Measurements from ENCODE around the gene NDUFB10.
"Not testable (repeated sequence)": the region's sequence is repeated elsewhere in the genome, so short reads cannot be mapped to it uniquely, and the experiment has no call there.

NDUFB10 gene

DNA sequence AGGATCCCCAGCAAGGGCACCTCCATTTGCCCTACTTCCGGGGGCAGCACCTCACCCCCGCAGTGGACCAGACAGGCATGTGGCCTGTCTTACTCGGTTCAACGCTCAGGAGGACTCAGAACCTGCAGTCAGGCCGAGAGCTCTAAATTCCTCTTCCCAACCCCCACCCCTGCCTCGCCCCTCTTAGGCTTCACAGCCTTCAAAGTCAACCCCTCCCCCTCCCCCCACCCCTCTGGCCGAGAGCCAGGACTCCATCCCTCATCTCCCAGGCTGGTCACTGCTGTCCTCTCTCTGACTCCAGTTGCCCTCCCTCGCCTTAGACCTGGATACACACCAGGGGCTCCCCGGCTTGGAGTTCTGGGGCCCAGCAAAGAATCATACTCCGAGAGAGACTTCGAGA, 33.1 kb upstream of the NDUFB10 start:
- no peak for DNase-seq

DNA sequence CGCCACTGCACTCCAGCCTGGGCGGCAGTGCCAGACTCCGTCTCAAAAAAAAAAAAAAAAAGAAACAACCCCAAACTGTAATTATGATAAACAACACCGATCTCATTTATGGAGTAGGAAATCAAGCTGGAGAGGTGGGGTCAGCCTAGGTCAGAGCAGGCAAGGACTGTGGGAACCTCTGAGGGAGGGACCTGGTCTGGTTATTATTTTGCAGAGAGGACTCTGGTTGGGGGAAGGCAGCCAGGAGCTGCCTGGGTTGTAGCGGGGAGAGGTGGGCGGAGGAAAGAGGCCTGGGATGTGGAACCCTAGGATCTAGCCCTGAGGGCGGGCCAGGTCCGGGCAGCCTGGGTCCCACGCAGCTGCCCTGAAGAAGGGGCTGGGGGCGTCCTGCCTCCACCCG, 30.2 kb upstream of the NDUFB10 start:
- DNase-seq, result peak in 1 of 6 experiments; percentile 55

DNA sequence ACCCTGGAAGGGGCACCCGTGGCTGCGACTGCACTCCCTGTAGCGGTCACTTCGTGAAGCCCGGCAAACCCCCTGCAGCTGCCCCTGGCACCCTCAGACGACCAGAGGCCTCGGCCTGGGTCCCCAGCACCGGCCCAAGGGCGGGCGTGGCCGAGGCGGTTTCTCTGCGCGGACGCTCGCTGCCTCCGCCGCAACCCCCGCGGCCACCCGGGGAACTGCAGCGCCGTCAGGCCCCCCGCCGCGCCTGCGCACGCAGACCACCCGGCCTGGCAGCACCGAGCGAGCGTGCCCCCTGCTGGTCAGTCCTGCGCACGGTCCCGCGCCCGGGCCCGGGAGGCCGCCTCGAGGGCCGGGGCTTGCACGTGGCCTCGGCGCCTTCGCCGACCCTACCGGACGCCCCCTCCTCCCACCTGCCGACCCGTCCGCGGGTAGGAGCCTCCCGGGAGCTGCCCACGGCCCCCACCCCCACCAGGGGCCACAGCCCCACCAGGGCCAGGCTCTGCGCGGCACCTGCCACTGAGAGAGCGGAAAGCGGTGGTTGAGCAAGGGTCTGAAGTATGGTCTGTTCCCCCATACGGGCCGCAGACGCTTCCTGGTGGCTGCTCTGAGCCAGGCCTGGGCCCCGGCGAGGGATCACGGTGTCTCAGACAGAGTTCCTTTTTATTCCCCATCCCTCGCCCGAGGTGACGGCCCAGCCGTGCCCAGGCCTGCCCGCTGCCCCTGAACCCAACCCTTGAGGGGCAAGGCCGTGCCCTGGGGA, 29.6 kb upstream of the NDUFB10 start:
- peak; percentile 81 to 96 (median 90) for DNase-seq

DNA sequence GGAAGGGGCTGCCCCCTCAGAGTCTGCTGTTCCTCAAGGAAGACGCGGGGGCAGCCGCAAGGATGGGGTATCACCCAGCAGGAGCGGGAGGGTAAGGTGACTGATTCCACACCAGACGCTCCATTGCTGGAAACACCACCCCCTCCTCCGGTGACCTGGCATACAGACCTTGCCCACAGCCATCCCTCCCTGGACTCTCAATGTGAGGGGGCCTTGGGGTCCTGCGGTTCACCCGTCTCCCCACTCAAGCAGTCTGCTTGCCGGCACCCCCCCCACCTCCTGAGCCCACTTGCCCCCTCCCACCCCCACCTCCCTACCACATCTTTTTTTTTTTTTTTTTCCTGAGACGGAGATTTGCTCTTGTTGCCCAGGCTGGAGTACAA, 29.0 kb upstream of the NDUFB10 start:
- no peak for DNase-seq

DNA sequence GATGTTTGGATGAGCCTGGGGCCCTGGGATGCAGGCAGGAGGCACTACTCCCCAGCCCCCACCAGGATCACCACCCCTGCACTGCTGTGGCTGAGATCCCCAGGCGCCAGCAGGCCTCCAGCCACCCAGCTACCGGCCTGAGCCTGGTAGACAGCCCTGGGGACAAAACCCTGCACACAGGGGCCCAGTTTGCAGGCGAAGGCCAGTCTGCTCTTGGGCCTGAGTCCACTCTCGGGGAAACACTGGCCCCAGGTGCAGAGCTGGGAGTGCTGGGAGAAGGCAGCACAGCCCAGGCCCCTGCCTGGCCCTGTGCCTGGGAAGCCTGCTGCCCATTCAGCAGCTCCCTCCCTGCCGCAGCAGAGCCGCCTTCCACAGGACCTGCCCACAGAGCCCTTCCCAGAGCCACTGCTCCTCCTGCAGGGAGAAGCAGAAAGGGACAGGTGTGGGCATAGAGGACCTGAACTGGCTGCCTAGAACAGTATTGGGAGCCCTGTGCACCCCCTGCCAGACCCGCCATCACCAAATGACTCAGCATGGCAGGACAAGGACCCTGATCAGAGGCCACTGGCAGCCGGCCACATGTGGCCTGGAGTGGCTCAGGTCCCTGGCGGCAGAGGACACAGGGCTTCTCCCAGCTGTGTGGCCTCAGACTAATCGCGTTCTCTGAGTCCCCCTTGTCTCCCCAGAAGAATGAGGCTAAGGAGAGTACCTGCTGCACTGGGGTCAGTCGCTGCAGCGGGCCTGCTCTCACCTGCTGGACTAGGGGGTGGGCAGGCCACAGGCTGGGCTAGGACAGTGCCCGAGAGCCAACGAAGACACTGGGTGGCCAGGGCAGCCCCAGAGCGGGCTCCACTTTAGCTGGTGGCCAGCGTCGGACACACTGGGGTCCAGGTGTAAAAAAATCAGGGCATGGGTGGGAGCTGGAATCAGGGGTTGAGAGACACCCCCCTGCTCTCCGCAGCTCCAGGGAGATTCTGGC, 27.0 kb upstream of the NDUFB10 start:
- no peak for DNase-seq

DNA sequence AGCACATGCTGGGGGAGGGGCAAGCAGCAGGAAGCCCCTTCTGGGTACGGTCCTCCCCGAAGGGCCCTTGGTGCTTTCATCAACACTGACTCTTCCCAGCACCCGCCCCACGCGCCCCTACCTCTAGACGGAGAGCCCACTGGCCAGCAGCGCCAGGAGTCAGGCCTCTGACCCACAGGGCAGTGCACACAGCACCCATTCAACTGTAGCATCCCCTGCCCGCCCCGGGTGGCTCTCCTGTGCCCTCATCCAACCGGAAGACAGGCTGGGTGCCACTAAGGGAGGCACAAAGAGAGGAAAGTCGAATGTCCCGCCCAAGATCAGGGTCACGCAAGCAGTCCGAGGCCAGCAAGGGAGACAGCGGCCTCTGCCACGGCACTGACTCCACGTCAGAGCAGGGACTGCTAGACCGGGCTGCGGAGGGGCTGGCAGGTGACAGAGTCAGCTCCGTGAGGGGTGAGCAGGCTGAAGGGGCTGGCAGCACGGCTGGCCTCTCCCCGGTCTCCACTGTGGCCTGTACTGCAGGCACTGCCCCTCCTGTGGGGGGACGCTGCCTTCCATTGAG, 26.2 kb upstream of the NDUFB10 start:
- no peak for DNase-seq

DNA sequence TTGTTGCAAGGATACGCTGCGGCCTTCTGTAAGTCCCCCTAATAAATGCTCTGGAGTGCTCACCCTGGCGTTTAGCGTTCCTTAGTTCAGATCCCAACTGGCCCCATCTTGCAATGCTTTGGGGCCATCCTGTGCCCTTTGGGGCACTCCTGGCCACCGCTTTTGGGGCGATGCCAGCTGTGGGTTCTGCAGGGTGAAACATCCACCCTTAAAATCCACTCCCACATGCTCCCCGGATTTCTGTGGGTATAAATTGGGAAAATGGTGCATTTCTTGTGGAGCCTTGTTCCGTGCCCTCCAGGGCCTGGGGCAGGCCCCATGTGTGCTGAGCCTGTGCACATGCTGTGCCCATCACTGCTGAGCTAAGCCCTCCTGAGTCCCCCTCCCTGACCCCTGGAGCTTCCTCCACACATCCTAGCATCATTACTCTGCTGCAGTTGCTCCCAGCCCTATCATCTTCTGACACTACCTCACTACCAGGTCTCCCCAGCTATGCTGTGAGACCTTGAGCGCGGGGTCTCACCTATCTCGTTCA, 22.3 kb upstream of the NDUFB10 start:
- DNase-seq, result no peak

DNA sequence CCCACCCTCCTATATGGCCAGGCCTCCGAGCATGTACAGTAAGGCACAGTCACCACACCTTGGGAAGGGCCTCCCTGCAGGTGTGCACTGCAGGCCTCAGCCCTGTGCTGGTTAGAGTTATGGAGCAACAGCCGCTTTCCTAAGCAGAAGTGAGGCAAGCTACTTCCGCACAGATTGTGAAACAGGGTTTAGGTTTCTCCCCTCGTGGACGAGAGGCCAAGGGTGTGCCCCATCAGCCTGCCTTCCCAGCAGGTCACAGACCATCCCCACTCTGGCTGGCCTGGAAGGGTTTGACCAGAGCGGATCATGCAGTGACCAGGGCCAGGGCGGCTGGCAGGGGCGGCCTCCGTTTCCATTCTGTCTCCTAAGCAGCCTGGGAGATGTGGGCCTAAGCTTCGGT, 21.0 kb upstream of the NDUFB10 start:
- DNase-seq, result no peak

DNA sequence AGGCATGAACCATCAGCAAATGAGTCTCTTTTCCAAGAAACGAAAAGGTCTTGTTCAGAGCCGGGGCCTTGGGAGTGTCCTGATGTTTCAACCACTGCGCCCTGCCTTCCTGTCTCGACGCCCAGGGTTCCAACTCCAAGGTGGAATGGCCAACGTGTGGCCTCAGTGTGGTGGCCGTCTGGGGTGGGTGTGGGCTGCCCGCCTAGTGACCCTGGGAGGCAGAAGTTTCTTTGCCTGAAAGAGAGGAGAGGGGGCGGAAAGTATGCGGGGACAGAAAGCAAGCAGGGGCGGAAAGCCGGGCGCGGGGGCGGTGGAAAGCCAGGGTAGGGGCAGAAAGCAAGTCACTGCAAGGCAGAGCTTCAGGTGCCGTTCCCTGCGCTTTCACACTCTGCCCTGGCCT, 20.4 kb upstream of the NDUFB10 start:
- no peak for DNase-seq

DNA sequence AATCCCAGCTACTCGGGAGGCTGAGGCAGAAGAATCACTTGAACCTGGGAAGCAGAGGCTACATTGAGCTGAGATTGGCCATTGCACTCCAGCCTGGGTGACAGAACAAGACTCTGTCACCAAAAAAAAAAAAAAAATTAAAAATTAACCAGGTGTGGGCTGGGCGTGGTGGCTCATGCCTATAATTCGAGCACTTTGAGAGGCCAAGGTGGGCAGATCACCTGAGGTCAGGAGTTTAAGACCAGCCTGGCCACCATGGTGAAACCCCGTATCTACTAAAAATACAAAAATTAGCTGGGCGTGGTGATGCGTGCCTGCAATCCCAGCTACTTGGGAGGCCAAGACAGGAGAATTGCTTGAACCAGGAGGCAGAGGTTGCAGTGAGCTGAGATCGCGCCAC, 19.5 kb upstream of the NDUFB10 start:
- not testable (repeated sequence) for DNase-seq

DNA sequence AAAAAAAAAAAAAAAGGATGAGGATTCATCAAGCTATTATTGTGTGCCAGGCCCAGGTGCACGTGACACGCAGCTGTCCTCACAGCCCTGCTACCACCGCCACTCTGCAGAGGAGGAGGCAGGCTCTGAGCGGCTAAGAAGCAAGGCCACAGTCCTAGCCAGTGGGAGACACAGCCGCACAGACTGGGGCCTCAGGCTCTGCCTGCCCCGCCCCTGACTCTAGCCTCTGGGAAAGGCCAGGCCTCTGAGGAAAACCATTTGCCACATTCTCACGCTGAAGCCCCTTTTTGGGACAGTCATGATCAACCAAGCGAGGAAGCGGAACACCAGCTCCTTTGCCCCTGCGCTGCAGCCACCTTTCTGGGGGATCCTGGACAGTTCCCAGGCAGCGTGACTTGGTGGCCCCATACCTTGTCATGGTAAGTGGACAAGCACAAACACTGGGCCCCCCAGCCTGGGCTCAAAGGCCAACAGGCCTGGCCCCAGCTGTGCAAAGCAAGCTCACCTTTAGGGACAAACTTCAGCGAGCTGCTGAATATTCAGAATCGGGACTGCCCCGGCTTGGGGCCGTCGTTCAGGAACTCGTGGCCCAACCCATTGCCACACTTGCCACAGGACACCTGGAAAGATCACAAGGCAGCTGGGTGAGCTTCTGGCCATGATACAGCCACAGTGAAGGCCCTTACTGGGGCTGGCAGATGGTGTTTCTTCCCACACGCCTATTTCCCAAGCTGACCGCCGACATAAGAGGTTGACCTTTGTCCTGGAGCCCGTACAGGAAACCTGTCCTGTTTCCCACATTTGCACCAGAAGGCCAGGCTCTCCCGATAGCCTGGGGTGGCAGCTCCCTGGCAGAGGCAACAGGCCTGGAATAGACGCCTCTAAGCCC, 18.8 kb upstream of the NDUFB10 start:
- DNase-seq, result no peak

DNA sequence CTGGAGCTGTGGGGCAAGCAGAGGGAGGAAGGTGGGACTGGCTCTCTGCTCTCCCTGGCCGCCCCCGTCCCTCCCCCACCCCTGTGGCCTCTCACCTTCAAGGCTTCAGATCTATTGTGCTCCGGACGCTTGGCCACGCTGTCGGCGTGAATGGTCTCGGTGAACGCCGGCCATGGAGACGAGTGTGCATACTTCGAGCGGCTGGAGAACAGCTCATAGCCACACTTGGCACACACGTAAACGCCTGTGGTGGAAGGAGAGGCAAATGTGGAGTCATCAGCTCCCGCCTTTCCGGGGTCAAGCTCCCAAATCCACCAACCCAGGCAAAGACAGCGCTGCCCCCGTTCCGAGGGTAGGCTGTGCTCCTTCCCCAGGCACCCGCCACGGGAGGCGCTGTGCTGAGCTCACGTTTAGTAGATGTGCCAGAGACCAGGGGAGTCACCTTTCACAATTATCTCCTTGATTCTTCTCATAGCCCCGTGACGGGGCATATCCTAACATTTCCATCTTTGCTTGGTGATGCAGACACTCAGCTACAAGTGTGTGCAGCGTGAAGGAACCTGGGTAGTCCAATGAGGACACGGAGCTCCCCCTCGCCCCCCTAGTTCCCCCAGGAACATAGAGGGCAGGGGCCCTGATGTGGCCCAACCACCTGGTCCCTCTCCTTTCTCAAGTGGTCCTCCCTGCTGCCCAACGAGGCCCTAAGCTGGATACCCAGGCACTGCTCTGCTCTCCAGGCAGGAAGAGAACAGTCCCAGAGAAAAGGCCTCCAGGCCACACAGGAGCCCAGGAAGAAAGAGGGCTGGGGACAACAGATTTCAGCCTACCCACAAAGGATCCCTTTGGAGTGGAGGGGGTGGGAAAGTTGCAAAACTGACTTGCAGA, 17.9 kb upstream of the NDUFB10 start:
- no peak for DNase-seq

DNA sequence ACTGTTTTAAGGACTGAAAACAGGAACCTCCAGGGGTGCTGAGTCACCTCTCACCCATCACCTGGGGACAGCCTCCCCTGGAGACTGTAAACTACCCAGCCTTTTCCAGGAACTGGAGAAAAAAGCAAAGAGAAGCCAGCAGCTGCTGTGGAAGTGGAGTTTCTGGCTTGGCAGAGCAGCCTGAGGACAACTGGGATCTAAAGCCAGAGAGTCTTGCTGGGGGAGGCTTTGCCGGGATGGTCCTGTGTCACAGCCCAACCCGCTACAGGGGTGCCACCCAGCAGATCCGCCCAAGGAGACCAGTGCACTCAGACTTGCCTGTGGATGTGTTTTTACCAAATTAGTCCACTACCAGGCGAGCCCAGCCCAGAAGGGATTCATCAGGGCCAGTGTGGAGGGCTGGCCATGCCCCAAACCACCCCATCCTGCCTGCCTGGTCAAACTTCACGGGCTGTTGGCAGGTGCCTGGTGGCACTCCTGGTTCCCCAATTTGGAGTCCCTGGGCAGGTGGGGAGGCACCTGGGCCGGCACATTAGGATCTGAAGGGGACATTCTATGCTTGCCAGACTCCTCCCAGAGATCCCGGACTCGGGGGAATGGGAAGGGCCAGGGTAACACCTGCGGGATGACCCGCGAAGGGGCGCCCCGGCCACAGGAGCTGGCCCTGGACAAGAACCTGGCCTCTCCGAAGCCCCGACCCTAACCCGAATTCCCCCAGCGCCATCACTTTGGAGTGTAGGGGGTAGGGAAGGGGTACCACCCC, 17.1 kb upstream of the NDUFB10 start:
- no peak for DNase-seq

DNA sequence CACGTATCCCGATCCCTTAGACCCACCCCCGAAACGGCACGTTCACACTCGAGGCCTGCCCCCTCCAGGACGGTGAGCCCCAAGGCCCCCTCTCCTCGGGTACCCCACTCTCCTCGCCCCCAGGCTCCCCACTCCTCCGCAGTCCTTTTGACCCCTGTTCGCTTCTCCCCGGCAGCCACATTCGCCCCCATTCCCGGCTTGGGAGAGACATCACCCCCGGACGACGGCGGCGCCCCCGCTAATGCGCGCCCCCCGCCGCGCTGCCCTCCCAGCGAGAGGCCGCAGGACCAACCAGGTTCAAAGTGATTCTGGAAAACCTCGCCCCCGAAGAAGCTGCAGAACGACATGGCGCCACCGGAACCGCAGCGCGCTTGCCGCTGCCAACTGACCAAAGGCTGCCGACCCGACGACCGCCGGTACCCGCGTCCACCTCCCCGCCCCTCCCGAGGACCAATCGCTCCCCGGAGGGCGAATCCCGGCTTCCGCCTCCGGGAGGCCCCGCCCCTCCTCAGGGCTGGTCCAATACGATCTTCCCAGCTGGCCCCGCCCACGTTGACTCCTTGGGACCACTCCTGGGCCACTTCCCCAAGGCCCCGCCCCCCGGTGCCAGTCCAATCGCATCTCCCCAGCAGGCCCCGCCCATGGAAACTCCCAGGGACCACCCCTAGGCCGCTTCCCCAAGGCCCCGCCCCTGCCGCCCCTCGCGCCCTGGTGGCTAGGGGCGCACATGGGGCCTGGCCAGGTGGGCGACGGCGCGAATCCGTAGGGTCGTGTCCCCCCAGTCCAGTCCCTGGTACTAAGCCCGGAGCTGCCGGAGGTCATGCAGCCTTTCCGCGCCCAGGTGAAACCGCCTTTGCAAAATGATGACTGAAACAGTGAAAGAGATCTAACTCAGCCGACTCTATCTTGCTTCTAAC, 16.3 kb upstream of the NDUFB10 start, which contains the start of gene MSRB1:
MSRB1 (minus strand) TSS at position 390 of the 917 bp plus-strand sequence; CDS start at position 347, 43 bp downstream.
- peak; percentile 96 to 99 (median 98) for DNase-seq

DNA sequence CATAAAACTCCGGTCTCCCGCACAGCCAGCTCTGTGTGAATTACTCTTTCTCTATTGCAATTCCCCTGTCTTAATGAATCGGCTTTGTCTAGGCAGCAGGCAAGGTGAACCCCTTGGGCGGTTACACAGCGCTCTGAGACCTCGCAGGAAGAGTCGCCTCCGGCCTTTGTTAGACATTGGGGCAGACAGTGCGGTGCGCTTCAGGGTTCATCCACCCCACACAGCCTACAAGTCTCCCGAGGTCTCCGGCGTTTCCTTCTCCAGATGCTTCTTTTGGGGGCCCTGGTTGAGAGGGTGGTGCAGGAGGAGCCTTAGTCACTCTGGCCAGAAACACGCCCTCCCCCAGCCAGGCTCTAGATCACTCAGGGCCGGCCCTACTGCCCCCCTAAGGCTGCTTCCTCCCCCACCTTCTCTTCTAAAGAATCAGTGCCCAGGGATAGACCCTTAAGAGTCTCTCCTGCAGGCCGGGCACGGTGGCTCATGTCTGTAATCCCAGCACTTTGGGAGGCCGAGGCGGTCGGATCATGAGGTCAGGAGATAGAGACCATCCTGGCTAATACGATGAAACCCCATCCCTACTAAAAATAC, 14.6 kb upstream of the NDUFB10 start:
- no peak for DNase-seq

DNA sequence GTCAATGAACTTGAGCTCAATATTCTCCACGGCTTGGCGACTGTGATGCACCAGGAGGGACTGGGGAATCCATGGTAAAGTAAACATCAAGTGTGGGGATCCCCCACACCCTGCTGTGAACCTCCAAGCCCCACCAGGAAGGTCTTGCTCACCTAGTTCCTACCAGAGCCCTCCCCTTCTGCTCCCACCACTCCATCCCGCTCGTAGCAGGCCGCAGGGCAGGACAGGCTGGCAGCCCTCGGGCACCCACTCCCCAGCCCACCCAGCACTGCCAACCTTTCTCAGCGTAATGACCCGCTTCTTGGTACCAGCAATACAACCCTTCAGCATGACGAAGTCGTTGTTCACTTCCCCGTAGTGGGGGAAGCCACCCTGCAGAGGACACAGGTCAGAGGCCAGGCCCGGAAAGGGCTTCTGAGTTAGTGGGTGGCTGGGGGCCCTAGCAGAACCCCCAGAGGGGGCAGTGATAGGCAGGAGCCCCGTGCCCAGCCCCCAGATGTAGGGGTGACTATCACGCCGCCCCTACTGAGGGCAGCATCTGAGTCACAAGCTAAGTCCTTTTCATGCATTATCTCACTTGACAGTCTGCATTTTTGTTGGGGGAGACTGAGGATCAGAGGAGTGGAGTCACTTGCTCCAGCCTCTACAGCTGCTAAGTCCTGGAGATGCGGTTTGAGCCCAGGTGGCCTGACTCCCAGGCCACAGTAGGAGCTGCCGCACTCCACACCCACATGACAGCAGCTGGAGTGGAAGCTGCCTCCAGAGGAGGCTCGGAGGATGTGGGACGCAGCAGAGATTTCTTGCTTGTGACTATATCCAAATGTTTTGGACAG, 13.6 kb upstream of the NDUFB10 start:
- no peak for DNase-seq

DNA sequence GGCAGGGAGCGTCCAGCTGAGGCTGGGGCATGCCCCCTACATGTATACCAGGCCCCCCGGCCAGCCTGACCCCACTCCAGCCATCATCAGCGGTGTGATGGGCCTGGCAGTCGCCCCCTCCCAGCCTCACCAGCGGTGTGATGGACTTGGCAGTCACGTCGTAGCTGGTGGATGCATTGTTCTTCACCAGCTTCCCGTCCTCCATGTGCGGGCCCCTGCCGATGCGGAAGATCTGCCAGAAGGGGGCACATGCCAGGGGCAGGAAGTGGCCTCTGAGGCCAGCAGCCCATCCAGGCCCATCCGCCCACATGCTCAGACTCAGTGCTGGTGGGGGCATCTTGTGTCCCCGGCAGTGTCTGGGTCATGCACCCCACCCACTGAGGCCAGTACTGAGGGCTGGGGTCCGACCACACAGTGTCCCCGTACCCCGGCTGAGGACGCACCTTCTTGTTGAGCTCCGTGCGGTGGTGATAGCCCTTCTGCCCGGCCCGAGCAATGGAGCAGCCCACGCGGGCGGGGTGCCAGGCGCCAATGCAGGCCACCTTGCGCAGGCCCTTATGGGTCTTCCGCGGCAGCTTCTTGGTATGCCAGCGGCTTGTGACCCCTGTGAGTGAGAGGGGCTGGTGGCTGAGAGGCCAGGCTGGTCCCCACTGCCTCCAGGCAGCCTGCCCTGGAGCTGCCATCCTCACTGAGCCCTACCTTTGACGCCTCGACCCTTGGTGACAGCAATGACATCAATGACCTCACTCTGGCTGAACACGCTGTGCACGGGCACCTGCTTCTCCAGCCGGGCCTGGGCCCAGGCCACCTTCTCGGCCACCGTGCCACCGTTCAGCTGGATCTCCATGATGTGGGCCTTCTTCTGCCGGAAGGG, 12.6 kb upstream of the NDUFB10 start:
- no peak for DNase-seq
